Fibroblast of the aortic adventitia (primary cell): ENCODE results near the gene COL13A1. TPM values are rescaled to one million over a fixed set of nuclear protein-coding genes. Genes with fewer than 3 reads are reported as not detected.

Experiments
- DNase-seq: peaks from one replicate; pipeline ENCODE4 v3.0.0-alpha.2; 2010; ENCODE audit warnings: low read depth
- H3K4me3 ChIP-seq: 2 replicates; pipeline ENCODE4 v1.5.1; 2011; ENCODE audit warnings: low read depth, mild to moderate bottlenecking, control low read depth, low read length, moderate library complexity
- CTCF ChIP-seq: IDR thresholded peaks from 2 replicates; pipeline ENCODE4 v1.5.1; 2011; ENCODE audit warnings: mild to moderate bottlenecking, low read length, control low read depth, inconsistent platforms; ENCODE audit not compliant: insufficient read depth
- total RNA-seq: library from RNA; depleted of rRNA; stranded (reverse); fragments of >200 nt; gene quantifications from 2 replicates; pipeline ENCODE4 v1.2.3, GENCODE V29; 2012; ENCODE audit warnings: low replicate concordance

Gene COL13A1
- total RNA-seq, 1 donor: 10.7 TPM

- TF ChIP-seq CTCF: no peak
- no peak for DNase-seq
- no peak overlapping the region for H3K4me3 ChIP-seq
These were observed 97.2 kb downstream of the COL13A1 start for GRCh38 chr10:69898941-69899340.

- no peak overlapping the region for H3K4me3 ChIP-seq
- no peak for TF ChIP-seq CTCF
- DNase-seq: no peak
These were observed 98.3 kb downstream of the COL13A1 start for GRCh38 chr10:69899727-69900595.

GRCh38 chr10:69901022-69901421 is 99.3 kb downstream of the COL13A1 start:
- DNase-seq: no peak
- H3K4me3 ChIP-seq: no peak overlapping the region
- no peak for TF ChIP-seq CTCF

- peak; percentile 51 for DNase-seq
- H3K4me3 ChIP-seq: no peak overlapping the region
- peak; percentile 65 for TF ChIP-seq CTCF
These were observed 100.2 kb downstream of the COL13A1 start for GRCh38 chr10:69901628-69902505.

- no peak for TF ChIP-seq CTCF
- DNase-seq: peak; percentile 21
- H3K4me3 ChIP-seq: no peak overlapping the region
These were observed 101.3 kb downstream of the COL13A1 start for GRCh38 chr10:69902835-69903535.

GRCh38 chr10:69904533-69904932 is 102.8 kb downstream of the COL13A1 start:
- no peak overlapping the region for H3K4me3 ChIP-seq
- no peak for DNase-seq
- TF ChIP-seq CTCF: no peak
